ENCODE measurements around the gene ASTN2. TPM values are rescaled to one million over a fixed set of nuclear protein-coding genes. Genes with fewer than 3 reads are reported as not detected.

Gene ASTN2
- total and polyA plus RNA-seq, 2 donors (not counting 3 experiments of a cell fraction or from before 2014, with no cell fraction given) = 1.0 to 1.9 TPM

DNA sequence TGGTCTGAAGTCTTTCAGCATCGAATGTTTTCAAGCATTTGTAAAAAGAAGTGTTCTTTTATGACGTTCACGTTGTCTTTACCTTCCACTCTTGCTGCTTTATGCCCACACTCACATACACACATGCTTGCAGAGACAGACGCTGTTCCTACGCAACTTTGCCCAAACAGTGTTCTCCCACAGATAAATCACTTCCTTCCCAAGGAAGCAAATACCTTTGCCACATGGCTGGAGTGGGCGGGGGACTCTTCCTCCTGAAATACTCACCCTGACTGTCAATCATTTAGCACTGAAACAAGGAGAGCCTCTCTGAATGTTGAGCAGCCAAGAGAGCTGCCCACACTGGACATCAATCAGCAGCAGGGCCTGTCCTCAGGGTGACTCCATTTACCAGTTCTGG is 22.4 kb upstream of the ASTN2 start:
- Histone ChIP-seq H3K36me3 (ENCODE audit: control insufficient read depth in 2 of 2, extremely low read depth in 1 of 2, insufficient read depth in 2 of 2, low read length in 2 of 2) (no peaks in the 10 kb centered on the region), H3K4me3 (replicated peaks in 1 of 3; ENCODE audit: insufficient read depth in 1 of 3, low read depth in 1 of 3, low read length in 3 of 3) (no peak overlapping the region), H2AFZ (ENCODE audit: low read depth, low read length) (no peak overlapping the region), H3K79me2 (ENCODE audit: control insufficient read depth, insufficient read depth, low read length) (no peaks in the 10 kb centered on the region), H3K9me3 (replicated peaks; ENCODE audit: control insufficient read depth, insufficient read depth, low read length) (no peaks in the 10 kb centered on the region), H3K4me2 (ENCODE audit: insufficient read depth, low read length) (no peak overlapping the region), H4K20me1 (replicated peaks; ENCODE audit: control insufficient read depth, extremely low read depth, insufficient read depth, low read length) (no peaks in the 10 kb centered on the region), H3K9ac (replicated peaks; ENCODE audit: extremely low read depth, insufficient read depth, low read length) (no peak overlapping the region), H3K4me1 (ENCODE audit: control insufficient read depth, extremely low read depth, insufficient read depth, low read length) (no peaks in the 10 kb centered on the region), H3K9me1 (replicated peaks; ENCODE audit: control insufficient read depth, extremely low read depth, insufficient read depth, low read length) (no peaks in the 10 kb centered on the region), H3K27ac (ENCODE audit: insufficient read depth, low read depth, low read length) (no peak overlapping the region), H3K27me3 (ENCODE audit: control insufficient read depth in 2 of 2, insufficient read depth in 2 of 2, low read length in 2 of 2) (no peaks in the 10 kb centered on the region)
- BruUV-seq (replicated peaks) = no TSS peak
- FAIRE-seq (no peak), DNase-seq (ENCODE audit: low read depth, low spot score) (no peak)
- POLR2A ChIA-PET = no interaction called here
- TF ChIP-seq GATA2 (IDR thresholded peaks at IDR 0.05; ENCODE audit: insufficient read depth, insufficient read length, low read depth, low read length) (no peak), POLR2A (IDR thresholded peaks at IDR 0.05; ENCODE audit: low read depth, low read length) (no peak), MYC (IDR thresholded peaks at IDR 0.05; ENCODE audit: low read depth, low read length) (no peak), FOS (IDR thresholded peaks at IDR 0.05; ENCODE audit: borderline replicate concordance, insufficient read depth, low read length) (no peak), JUN (IDR thresholded peaks at IDR 0.05; ENCODE audit: borderline replicate concordance, insufficient read depth, insufficient read length, low read depth) (no peak), EZH2 (IDR thresholded peaks at IDR 0.05; ENCODE audit: borderline replicate concordance, low read depth, low read length, severe bottlenecking) (no peak), POLR2AphosphoS5 (IDR thresholded peaks at IDR 0.05; ENCODE audit: insufficient read depth, low read depth, low read length) (no peak)
- TF ChIP-seq, protein P1, sequence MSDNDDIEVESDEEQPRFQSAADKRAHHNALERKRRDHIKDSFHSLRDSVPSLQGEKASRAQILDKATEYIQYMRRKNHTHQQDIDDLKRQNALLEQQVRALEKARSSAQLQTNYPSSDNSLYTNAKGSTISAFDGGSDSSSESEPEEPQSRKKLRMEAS (IDR thresholded peaks at IDR 0.05; ENCODE audit: insufficient read depth, insufficient read length) = no peak
- TF ChIP-seq, protein P2, sequence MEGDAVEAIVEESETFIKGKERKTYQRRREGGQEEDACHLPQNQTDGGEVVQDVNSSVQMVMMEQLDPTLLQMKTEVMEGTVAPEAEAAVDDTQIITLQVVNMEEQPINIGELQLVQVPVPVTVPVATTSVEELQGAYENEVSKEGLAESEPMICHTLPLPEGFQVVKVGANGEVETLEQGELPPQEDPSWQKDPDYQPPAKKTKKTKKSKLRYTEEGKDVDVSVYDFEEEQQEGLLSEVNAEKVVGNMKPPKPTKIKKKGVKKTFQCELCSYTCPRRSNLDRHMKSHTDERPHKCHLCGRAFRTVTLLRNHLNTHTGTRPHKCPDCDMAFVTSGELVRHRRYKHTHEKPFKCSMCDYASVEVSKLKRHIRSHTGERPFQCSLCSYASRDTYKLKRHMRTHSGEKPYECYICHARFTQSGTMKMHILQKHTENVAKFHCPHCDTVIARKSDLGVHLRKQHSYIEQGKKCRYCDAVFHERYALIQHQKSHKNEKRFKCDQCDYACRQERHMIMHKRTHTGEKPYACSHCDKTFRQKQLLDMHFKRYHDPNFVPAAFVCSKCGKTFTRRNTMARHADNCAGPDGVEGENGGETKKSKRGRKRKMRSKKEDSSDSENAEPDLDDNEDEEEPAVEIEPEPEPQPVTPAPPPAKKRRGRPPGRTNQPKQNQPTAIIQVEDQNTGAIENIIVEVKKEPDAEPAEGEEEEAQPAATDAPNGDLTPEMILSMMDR (IDR thresholded peaks at IDR 0.05; ENCODE audit: extremely low read depth in 1 of 2, insufficient read depth in 1 of 2, low read depth in 1 of 2, low read length in 2 of 2) = no peak
- dilution Hi-C loops (cut with MboI; ENCODE audit: extremely low pct_ligation_motif_present, low sequenced_read_pairs) (no loop called here), intact Hi-C loops (cut with micrococcal nuclease) (no loop called here)
- CTCF ChIA-PET = no interaction called here

All from endothelial cell of umbilical vein (primary cell).